Transverse colon (tissue), 3 donors: Measurements from ENCODE around the gene CRYM.

Experiments used
- POLR2A ChIP-seq: fragments of 450-650 bp; IDR thresholded peaks from one replicate; pipeline ENCODE4 v1.6.1; 2016; ENCODE audit warnings: antibody characterized with exemption, mild to moderate bottlenecking, moderate library complexity
- TF ChIP-seq, protein P1 (sequence below), 5 experiments: fragments of 200-600 bp in 3 of 5; fragments of 450-650 bp in 2 of 5; sonication (generic) in 3 of 5; IDR thresholded peaks; 1 replicate in 2 of 5; 2 replicates in 3 of 5; pipeline ENCODE4 v1.5.1; 2016 to 2017; ENCODE audit warnings: antibody characterized with exemption in 5 of 5, inconsistent platforms in 3 of 5, mild to moderate bottlenecking in 2 of 5, moderate library complexity in 1 of 5

GRCh38 chr16:21257284-21257683 lies 20.8 kb downstream of the CRYM start:
- TF ChIP-seq POLR2A: no peak
- TF ChIP-seq, protein P1, sequence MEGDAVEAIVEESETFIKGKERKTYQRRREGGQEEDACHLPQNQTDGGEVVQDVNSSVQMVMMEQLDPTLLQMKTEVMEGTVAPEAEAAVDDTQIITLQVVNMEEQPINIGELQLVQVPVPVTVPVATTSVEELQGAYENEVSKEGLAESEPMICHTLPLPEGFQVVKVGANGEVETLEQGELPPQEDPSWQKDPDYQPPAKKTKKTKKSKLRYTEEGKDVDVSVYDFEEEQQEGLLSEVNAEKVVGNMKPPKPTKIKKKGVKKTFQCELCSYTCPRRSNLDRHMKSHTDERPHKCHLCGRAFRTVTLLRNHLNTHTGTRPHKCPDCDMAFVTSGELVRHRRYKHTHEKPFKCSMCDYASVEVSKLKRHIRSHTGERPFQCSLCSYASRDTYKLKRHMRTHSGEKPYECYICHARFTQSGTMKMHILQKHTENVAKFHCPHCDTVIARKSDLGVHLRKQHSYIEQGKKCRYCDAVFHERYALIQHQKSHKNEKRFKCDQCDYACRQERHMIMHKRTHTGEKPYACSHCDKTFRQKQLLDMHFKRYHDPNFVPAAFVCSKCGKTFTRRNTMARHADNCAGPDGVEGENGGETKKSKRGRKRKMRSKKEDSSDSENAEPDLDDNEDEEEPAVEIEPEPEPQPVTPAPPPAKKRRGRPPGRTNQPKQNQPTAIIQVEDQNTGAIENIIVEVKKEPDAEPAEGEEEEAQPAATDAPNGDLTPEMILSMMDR (IDR thresholded peaks at IDR 0.05): no peak
